HG03159 (cell line): ENCODE data around the gene DUSP15.
"Not testable (repeated sequence)": the region's sequence is repeated elsewhere in the genome, so short reads cannot be mapped to it uniquely, and the experiment has no call there.

Experiments
- ATAC-seq: cut with Tn5 transposase; IDR thresholded peaks from one replicate; pipeline ENCODE4 v1.9.1; 2021; ENCODE audit warnings: mild to moderate bottlenecking, moderate library complexity; ENCODE audit not compliant: unreplicated experiment

The DUSP15 gene

GRCh38 chr20:31824125-31824485 is 46.2 kb downstream of the DUSP15 start:
- no peak for ATAC-seq

- no peak for ATAC-seq
Observed at GRCh38 chr20:31823360-31824124, 46.8 kb downstream of the DUSP15 start.

GRCh38 chr20:31822421-31823330 is 47.7 kb downstream of the DUSP15 start:
- no peak for ATAC-seq

- no peak for ATAC-seq
Observed at GRCh38 chr20:31821427-31821826, 48.9 kb downstream of the DUSP15 start.

GRCh38 chr20:31820228-31820627 is 50.1 kb downstream of the DUSP15 start:
- ATAC-seq, result no peak

DNA sequence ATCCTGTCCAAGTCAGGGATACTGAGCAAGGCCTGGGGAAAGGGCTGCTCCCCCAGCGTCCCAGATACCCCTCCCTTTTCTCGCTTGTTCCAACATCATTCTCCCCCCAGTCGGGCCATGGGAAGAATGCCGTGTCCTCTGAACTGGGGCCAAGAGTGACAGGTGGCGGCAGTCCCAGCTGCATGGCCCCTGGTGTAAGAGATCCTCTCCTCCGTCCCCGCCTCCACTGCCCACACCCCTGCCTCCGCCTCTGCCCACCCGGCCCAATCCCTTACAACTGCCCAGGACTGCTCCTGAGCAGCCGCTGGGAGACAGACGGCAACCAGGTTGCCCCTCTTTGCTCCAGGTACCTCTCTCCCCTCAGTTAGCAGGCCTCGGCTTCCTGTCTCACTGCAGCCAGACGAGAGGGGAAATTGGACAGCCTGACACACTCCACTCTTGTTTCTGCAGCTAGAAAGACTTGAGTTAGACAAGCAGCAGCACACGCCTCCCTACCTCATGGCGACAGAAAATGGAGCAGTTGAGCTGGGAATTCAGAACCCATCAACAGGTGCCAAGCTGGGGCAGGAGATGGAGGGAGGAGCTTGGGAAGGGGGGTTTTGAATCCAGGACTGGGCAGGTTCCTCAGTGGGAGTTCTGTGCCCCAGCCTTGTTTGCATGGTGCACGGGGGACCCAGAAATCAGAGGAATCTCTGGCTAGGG is 51.1 kb downstream of the DUSP15 start, which contains the start of gene MYLK2:
TSS of gene MYLK2 (plus strand) at position 274 of the 702 bp plus-strand sequence. CDS start at position 499, 225 bp downstream.
- ATAC-seq, result no peak

- ATAC-seq, result no peak
Observed at GRCh38 chr20:31818376-31818908, 51.9 kb downstream of the DUSP15 start.

DNA sequence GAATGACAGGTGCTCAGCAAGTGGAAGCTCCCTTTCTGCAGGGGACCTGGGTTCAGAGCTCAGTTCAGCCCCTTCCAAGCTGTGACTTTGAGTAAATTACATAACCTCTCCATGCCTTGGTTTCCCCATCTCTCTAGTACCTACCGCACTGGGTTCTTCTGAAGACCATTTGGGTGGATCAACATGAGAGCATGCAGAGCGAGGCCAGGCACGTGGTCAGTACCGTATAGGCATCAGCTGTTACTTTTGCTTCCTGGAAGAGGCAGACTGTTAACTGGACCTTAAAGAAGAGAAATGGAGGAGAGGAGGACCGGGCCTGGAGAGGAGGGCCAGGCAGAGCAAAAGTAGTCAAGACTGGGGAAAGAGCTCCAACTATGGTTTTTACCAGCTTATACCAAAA is 52.9 kb downstream of the DUSP15 start:
- no peak for ATAC-seq

- ATAC-seq, result no peak
Observed at GRCh38 chr20:31816221-31816620, 54.1 kb downstream of the DUSP15 start.

DNA sequence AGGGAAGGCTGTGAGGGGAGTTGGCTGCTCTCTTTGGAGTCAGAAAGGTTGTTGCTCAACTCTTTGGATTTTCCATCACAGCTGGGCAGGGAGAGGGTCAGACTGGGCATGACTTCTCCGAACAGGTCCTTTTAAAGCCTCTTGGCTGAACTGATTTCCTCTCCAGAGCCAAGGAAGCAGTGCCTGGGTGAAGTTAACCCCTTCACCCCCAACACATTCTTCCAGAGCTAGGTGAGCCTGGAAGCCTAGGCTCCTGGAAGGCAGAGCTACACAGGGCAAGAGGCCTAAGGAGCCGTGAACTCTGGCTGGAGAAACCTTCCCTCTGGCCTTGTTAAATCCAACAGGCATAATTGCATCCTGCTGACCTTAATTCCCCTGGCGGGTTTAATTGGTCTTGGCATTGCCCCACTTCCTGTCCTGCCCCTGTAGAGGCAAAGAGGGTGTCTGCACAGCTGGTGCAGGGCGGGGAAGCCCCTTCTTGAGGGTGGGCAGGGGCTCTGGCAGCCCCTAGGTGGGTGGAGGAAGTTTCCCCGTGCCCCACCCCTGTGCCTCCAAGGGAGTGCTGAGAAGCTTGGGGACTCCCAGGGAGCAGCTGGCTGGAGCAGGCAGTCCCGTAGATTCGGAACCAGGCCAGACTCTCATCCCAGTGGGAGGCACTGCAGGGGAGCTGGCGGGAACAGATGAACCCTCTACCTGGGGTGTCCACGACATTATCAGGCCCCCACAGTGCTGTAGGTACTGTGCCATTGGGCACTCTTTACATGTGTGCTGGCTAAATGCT is 54.7 kb downstream of the DUSP15 start:
- no peak for ATAC-seq

DNA sequence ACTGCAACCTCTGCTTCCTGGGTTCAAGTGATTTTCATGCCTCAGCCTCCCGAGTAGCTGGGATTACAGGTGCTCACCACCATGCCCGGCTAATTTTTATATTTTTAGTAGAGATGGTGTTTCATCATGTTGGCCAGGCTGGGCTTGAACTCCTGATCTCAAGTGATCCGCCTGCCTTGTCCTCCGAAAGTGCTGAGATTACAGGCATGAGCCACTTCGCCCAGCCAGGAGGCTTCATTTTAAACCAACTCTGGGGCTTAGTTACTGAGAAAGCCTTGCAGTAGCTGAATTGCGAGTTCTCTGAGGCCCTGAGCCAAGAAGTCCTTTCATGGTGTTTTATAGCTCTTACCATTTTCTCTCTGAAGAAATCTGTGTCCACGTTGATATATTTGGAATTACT is 56.2 kb downstream of the DUSP15 start:
- not testable (repeated sequence) for ATAC-seq

- ATAC-seq, result no peak
Observed at GRCh38 chr20:31813611-31814010, 56.7 kb downstream of the DUSP15 start.

GRCh38 chr20:31811796-31812728 is 58.3 kb downstream of the DUSP15 start:
- no peak for ATAC-seq

DNA sequence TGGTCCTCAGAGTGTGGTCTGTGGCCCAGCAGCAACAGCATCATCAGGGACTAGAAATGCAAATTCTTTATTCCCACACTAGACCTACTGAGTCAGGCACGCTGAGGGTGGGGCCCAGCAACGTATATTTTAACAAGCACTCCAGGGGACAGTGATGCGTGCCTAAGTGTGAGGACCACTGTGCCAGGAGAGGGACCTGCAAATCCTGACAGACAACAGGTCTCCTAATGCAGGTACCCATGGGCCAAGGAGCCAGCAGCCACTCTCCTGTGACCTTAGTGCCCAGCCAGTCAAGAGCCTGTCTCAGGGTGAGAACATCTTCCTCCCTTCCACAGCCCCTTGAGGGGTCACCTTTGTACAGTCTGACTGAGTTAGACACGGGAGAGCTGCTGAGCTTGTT is 59.1 kb downstream of the DUSP15 start:
- no peak for ATAC-seq
